H1 (cell line): ENCODE data around the gene SLC15A1. TPM values are rescaled to one million over a fixed set of nuclear protein-coding genes. Genes with fewer than 3 reads are reported as not detected.

Experiments used
- CTCF ChIA-PET: fragments of 300-600 bp; sonication (Branson Sonifier 250); formaldehyde crosslinking; loops from one replicate; lab custom pipeline; 2021; ENCODE audit not compliant: partially characterized antibody; lab: Charles Lee
- POLR2A ChIA-PET: fragments of 300-600 bp; sonication (Branson Sonifier 250); formaldehyde crosslinking; loops from one replicate; lab custom pipeline; 2021; ENCODE audit warnings: inconsistent platforms; ENCODE audit not compliant: partially characterized antibody; lab: Charles Lee
- DNase-seq, 2 experiments: peaks; one replicate each; pipeline versions ENCODE4 v3.0.0 to v3.0.0-alpha.2; 2010 to 2022; ENCODE audit warnings: low spot score in 2 of 2, low read depth in 1 of 2, mixed read lengths in 1 of 2
- FAIRE-seq: peaks from 2 replicates; lab custom pipeline; 2011; peaks lifted over from hg19 to GRCh38; lab: Jason Lieb, UNC
- H2AFZ ChIP-seq: 2 replicates; pipeline ENCODE4 v1.8.1; 2012; ENCODE audit warnings: low read length, inconsistent platforms
- H2AK5ac ChIP-seq: 2 replicates; pipeline ENCODE4 v1.6.1; 2013; ENCODE audit warnings: low read depth, low read length
- H2BK120ac ChIP-seq: replicated peaks from 2 replicates; pipeline ENCODE3; 2013; ENCODE audit warnings: low read depth, low read length, inconsistent platforms
- H2BK12ac ChIP-seq: 2 replicates; pipeline ENCODE4 v1.6.1; 2013; ENCODE audit warnings: low read depth, low read length
- H2BK15ac ChIP-seq: 2 replicates; pipeline ENCODE4 v1.6.1; 2013; ENCODE audit warnings: low read length
- H2BK20ac ChIP-seq: 2 replicates; pipeline ENCODE4 v1.6.1; 2013; ENCODE audit warnings: low read length
- H2BK5ac ChIP-seq: 2 replicates; pipeline ENCODE4 v1.6.1; 2013; ENCODE audit warnings: low read depth, low read length
- H3K14ac ChIP-seq: 2 replicates; pipeline ENCODE4 v1.6.1; 2013; ENCODE audit warnings: inconsistent platforms; ENCODE audit not compliant: insufficient read length
- H3K18ac ChIP-seq: 2 replicates; pipeline ENCODE4 v1.6.1; 2013; ENCODE audit warnings: low read length; ENCODE audit errors: extremely low read depth
- H3K23ac ChIP-seq: 2 replicates; pipeline ENCODE4 v1.6.1; 2013; ENCODE audit warnings: inconsistent platforms; ENCODE audit not compliant: insufficient read length
- H3K23me2 ChIP-seq: 2 replicates; pipeline ENCODE4 v1.6.1; 2013; ENCODE audit warnings: low read depth, low read length
- H3K27ac ChIP-seq: 2 replicates; pipeline ENCODE4 v1.6.1; 2011; ENCODE audit warnings: low read depth, low read length, inconsistent platforms
- H3K27me3 ChIP-seq, 4 experiments: replicated peaks in 1 of 4; 1 replicate in 1 of 4; 2 replicates in 3 of 4; pipeline versions ENCODE4 v1.6.1 to v1.8.1; 2011 to 2013; ENCODE audit warnings: low read length in 3 of 4, mild to moderate bottlenecking in 3 of 4, inconsistent platforms in 2 of 4, mixed read lengths in 2 of 4, moderate library complexity in 1 of 4; ENCODE audit not compliant: control insufficient read depth in 3 of 4, insufficient read depth in 3 of 4; ENCODE audit errors: extremely low read depth in 1 of 4
- H3K36me3 ChIP-seq, 4 experiments: 2 replicates each; pipeline versions ENCODE4 v1.6.1 to v1.8.1; 2011 to 2013; ENCODE audit warnings: mild to moderate bottlenecking in 4 of 4, low read length in 3 of 4, moderate library complexity in 2 of 4, control low read depth in 1 of 4, inconsistent platforms in 1 of 4; ENCODE audit not compliant: insufficient read depth in 4 of 4, control insufficient read depth in 2 of 4
- H3K4ac ChIP-seq: replicated peaks from 2 replicates; pipeline ENCODE3; 2013; ENCODE audit warnings: low read length, low read depth, mixed read lengths, inconsistent platforms; ENCODE audit not compliant: insufficient read length
- H3K4me1 ChIP-seq, 4 experiments: replicated peaks in 1 of 4; 1 replicate in 1 of 4; 2 replicates in 3 of 4; pipeline versions ENCODE4 v1.6.1 to v1.8.1; 2011 to 2013; ENCODE audit warnings: low read length in 3 of 4, inconsistent platforms in 2 of 4, mixed read lengths in 1 of 4; ENCODE audit not compliant: insufficient read depth in 4 of 4, control insufficient read depth in 3 of 4
- H3K4me2 ChIP-seq, 2 experiments: 2 replicates each; pipeline versions ENCODE4 v1.6.1 to v1.8.1; 2011 to 2013; ENCODE audit warnings: low read depth in 2 of 2, low read length in 2 of 2, control low read depth in 1 of 2, inconsistent platforms in 1 of 2, mild to moderate bottlenecking in 1 of 2; ENCODE audit not compliant: insufficient read depth in 1 of 2
- H3K4me3 ChIP-seq, 4 experiments: fragments of 200-600, 300-600 bp in 1 of 4; sonication (generic), shearing (Covaris generic), sonication (Bioruptor Twin) in 1 of 4; 2 replicates each; pipeline versions ENCODE4 v1.5.1 to v1.8.1; 2011 to 2016; ENCODE audit warnings: low read length in 4 of 4, low read depth in 3 of 4, control low read depth in 2 of 4, inconsistent platforms in 2 of 4, mild to moderate bottlenecking in 2 of 4, mixed read lengths in 1 of 4, moderate library complexity in 1 of 4; ENCODE audit not compliant: insufficient read depth in 2 of 4; ENCODE audit errors: extremely low read depth in 1 of 4
- H3K56ac ChIP-seq: replicated peaks from 2 replicates; pipeline ENCODE3; 2013; ENCODE audit warnings: low read depth, mild to moderate bottlenecking, mixed read lengths, low read length, inconsistent platforms; ENCODE audit not compliant: insufficient read length
- H3K79me1 ChIP-seq: 2 replicates; pipeline ENCODE4 v1.6.1; 2013; ENCODE audit warnings: low read depth, low read length, control low read depth
- H3K79me2 ChIP-seq, 2 experiments: 2 replicates each; pipeline versions ENCODE4 v1.6.1 to v1.8.1; 2012 to 2013; ENCODE audit warnings: low read length in 2 of 2, mild to moderate bottlenecking in 2 of 2, inconsistent platforms in 1 of 2; ENCODE audit not compliant: insufficient read depth in 2 of 2, control insufficient read depth in 1 of 2
- H3K9ac ChIP-seq, 4 experiments: replicated peaks in 1 of 4; 1 replicate in 1 of 4; 2 replicates in 3 of 4; pipeline versions ENCODE4 v1.6.1 to v1.8.1; 2011 to 2013; ENCODE audit warnings: low read depth in 3 of 4, low read length in 3 of 4, control low read depth in 2 of 4, mild to moderate bottlenecking in 2 of 4, moderate library complexity in 2 of 4, inconsistent platforms in 1 of 4; ENCODE audit errors: extremely low read depth in 1 of 4
- H3K9me3 ChIP-seq, 2 experiments: 2 replicates each; pipeline versions ENCODE4 v1.6.1 to v1.8.1; 2012 to 2013; ENCODE audit warnings: mild to moderate bottlenecking in 2 of 2, moderate library complexity in 2 of 2, control low read depth in 1 of 2, inconsistent platforms in 1 of 2, low read depth in 1 of 2, low read length in 1 of 2, mixed read lengths in 1 of 2; ENCODE audit not compliant: insufficient read depth in 2 of 2
- H4K20me1 ChIP-seq, 2 experiments: replicated peaks in 1 of 2; 2 replicates each; pipeline versions ENCODE3 to v1.8.1; 2011 to 2013; ENCODE audit warnings: inconsistent platforms in 2 of 2, low read length in 2 of 2, mild to moderate bottlenecking in 1 of 2; ENCODE audit not compliant: insufficient read depth in 2 of 2, control insufficient read depth in 1 of 2
- H4K5ac ChIP-seq: 2 replicates; pipeline ENCODE4 v1.6.1; 2013; ENCODE audit warnings: low read length, low read depth, mixed read lengths, inconsistent platforms; ENCODE audit not compliant: insufficient read length
- H4K8ac ChIP-seq: 2 replicates; pipeline ENCODE4 v1.8.0; 2013; ENCODE audit warnings: mild to moderate bottlenecking, moderate library complexity, low read length, inconsistent platforms; ENCODE audit not compliant: insufficient read depth; ENCODE audit errors: extremely low read depth
- H4K91ac ChIP-seq: replicated peaks from 2 replicates; pipeline ENCODE3; 2013; ENCODE audit warnings: low read length, mixed read lengths, inconsistent platforms; ENCODE audit not compliant: insufficient read length
- ASH2L ChIP-seq: fragments of 200-600, 300-600 bp; sonication (generic); IDR thresholded peaks from one replicate; pipeline ENCODE4 v1.7.1; 2017; ENCODE audit warnings: low read length
- BCL11A ChIP-seq, 2 experiments: IDR thresholded peaks; one replicate each; pipeline ENCODE4 v1.6.1; 2011; ENCODE audit warnings: low read depth in 2 of 2, low read length in 2 of 2, mild to moderate bottlenecking in 2 of 2
- CBX5 ChIP-seq: fragments of 300-800, 300-1000 bp; sonication (generic); IDR thresholded peaks from 2 replicates; pipeline ENCODE4 v1.7.1; 2016; ENCODE audit warnings: antibody characterized with exemption, low read length, low read depth
- E2F6 ChIP-seq: IDR thresholded peaks from 2 replicates; pipeline ENCODE4 v1.6.1; 2012; ENCODE audit warnings: inconsistent platforms
- EP300 ChIP-seq, 2 experiments: IDR thresholded peaks; 1 replicate in 1 of 2; 2 replicates in 1 of 2; pipeline ENCODE4 v1.6.1; 2011 to 2012; ENCODE audit warnings: low read depth in 2 of 2, low read length in 2 of 2, mild to moderate bottlenecking in 2 of 2, borderline replicate concordance in 1 of 2, inconsistent platforms in 1 of 2, moderate library complexity in 1 of 2
- FOSL1 ChIP-seq: IDR thresholded peaks from 2 replicates; pipeline ENCODE4 v1.6.1; 2011; ENCODE audit warnings: mild to moderate bottlenecking, low read depth, low read length, moderate library complexity; ENCODE audit not compliant: insufficient read depth
- JUND ChIP-seq: IDR thresholded peaks from 2 replicates; pipeline ENCODE4 v1.6.1; 2011; ENCODE audit warnings: mild to moderate bottlenecking, improper control_type of control experiment, low read length
- POLR2A ChIP-seq, 2 experiments: IDR thresholded peaks; 1 replicate in 1 of 2; 2 replicates in 1 of 2; pipeline ENCODE4 v1.6.1; 2011; ENCODE audit warnings: low read depth in 2 of 2, low read length in 2 of 2, mild to moderate bottlenecking in 2 of 2; ENCODE audit errors: control extremely low read depth in 1 of 2
- RFX5 ChIP-seq: IDR thresholded peaks from 2 replicates; pipeline ENCODE4 v1.6.1; 2011; ENCODE audit warnings: low read depth, low read length, improper control_type of control experiment, borderline replicate concordance
- TAF7 ChIP-seq: optimal IDR thresholded peaks from 2 replicates; pipeline ENCODE3; 2011; ENCODE audit warnings: low read depth, mild to moderate bottlenecking, inconsistent platforms, low read length, moderate library complexity, borderline replicate concordance
- TBP ChIP-seq: IDR thresholded peaks from 2 replicates; pipeline ENCODE4 v1.6.1; 2011; ENCODE audit warnings: low read depth, low read length, improper control_type of control experiment
- USF2 ChIP-seq: IDR thresholded peaks from 2 replicates; pipeline ENCODE4 v1.6.1; 2011; ENCODE audit warnings: low read length, improper control_type of control experiment
- WGBS, 2 experiments: shearing (Covaris generic) in 1 of 2; methylation state at CpG; one replicate each; pipeline versions ENCODE4 v1.1.6 to v1.1.7; 2013 to 2015; ENCODE audit warnings: low lambda C conversion rate in 2 of 2, mixed read lengths in 2 of 2, inconsistent platforms in 1 of 2, low coverage in 1 of 2, missing lambda C conversion rate in 1 of 2; ENCODE audit not compliant: insufficient replicate concordance in 2 of 2, insufficient coverage in 1 of 2, insufficient read length in 1 of 2; ENCODE audit errors: extremely low coverage in 1 of 2, missing lambda C conversion rate in 1 of 2; 5-methylcytosine and 5-hydroxymethylcytosine counted together
- polyA plus RNA-seq, 7 experiments: library from polyadenylated mRNA; depleted of rRNA in 3 of 7; stranded (reverse) in 5 of 7; unstranded in 2 of 7; fragments of >200 nt in 5 of 7; fragments of 200-250 nt in 2 of 7; gene quantifications; 1 replicate in 5 of 7; 2 replicates in 1 of 7; 4 replicates in 1 of 7; pipeline versions ENCODE4 v1.2.1 to v1.2.3, GENCODE V29; 2011 to 2013; ENCODE audit warnings: missing spikeins in 2 of 7, mixed read lengths in 2 of 7
- total RNA-seq: library from RNA; stranded (reverse); fragmentation: NEBNext Ultra II Directional; extraction: Animal tissue kit (Norgen Biotek cat#: 25700); gene quantifications from 2 replicates; pipeline ENCODE4 v1.2.1, GENCODE V29; 2021

SLC15A1 gene
- total and polyA plus RNA-seq, 2 of the 8 experiments (the other 6 are each of a cell fraction or from before 2014, with no cell fraction given), result 1.3 to 2.4 TPM

DNA sequence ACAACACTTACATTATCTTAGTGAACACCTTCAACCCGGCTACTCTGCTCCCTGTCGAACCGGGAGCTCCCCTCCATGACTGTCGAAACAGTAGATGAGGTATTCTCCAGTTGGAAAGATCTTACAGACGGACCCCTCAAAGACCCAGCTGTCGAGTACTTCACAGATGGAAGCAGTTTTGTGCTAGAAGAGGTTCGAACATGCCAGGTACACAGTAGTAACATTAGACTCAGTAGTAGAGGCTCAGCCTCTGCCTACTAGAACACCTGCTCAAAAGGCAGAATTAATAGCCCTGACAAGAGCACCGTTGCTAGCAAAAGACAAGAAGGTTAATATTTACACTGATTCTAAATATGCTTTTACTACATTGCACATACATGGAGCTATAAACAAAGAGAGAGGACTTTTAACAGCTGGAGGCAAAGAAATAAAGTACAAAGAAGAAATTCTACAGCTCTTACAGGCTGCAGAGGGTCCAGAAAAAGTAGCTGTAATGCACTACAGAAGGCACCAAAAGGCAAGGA, 13.6 kb upstream of the SLC15A1 start:
- Histone ChIP-seq H3K18ac (no peak overlapping the region), H3K4me1 (peaks cover 0 to 4% (median 1%) of the 10 kb centered on the region in 4 experiments; a peak in 2 of 7 replicates), H3K27me3 (peaks cover 0 to 2% (median 0%) of the 10 kb centered on the region in 4 experiments; a peak in 1 of 7 replicates), H2BK12ac (no peak overlapping the region), H2BK5ac (no peak overlapping the region), H2BK20ac (no peak overlapping the region), H3K23ac (no peak overlapping the region), H3K23me2 (no peaks in the 10 kb centered on the region), H3K14ac (no peak overlapping the region), H3K4me2 (no peak overlapping the region), H3K79me2 (no peaks in the 10 kb centered on the region), H3K4me3 (no peak overlapping the region), H4K8ac (no peak overlapping the region), H4K91ac (no peak overlapping the region), H3K9me3 (no peaks in the 10 kb centered on the region), H2AFZ (no peak overlapping the region), H3K9ac (no peak overlapping the region), H3K27ac (no peak overlapping the region), H2BK15ac (no peak overlapping the region), H4K5ac (no peak overlapping the region), H3K79me1 (no peaks in the 10 kb centered on the region), H3K56ac (no peak overlapping the region), H3K36me3 (no peaks in the 10 kb centered on the region), H3K4ac (no peak overlapping the region), H2BK120ac (no peak overlapping the region), H4K20me1 (no peaks in the 10 kb centered on the region), H2AK5ac (no peak overlapping the region)
- no peak for DNase-seq
- FAIRE-seq, result no peak
- 93% methylated on average over 8 of the region's 8 CpGs; no CpG with 5 or more reads in 1 of the 2 experiments for WGBS, 2 experiments
- ChIA-PET POLR2A (interaction anchor here (1.4 kb wide), 1 partner anchor 19 kb away, joined by 3 read pairs; no protein-coding TSS in a partner anchor), CTCF (interaction anchor here (0.6 to 3.4 kb wide), 9 partner anchors 10 to 366 kb away, joined by 3 to 10 read pairs (median 3); no protein-coding TSS in a partner anchor)
- TF ChIP-seq ASH2L, result no peak
- TF ChIP-seq USF2, result no peak
- TF ChIP-seq EP300 (IDR thresholded peaks at IDR 0.05; ENCODE audit: borderline replicate concordance in 1 of 2, low read depth in 2 of 2, low read length in 2 of 2), result no peak
- TF ChIP-seq RFX5, result no peak
- no peak for TF ChIP-seq BCL11A (IDR thresholded peaks at IDR 0.05; ENCODE audit: low read depth in 2 of 2, low read length in 2 of 2)
- no peak for TF ChIP-seq FOSL1
- TF ChIP-seq CBX5, result no peak
- no peak for TF ChIP-seq POLR2A (IDR thresholded peaks at IDR 0.05; ENCODE audit: control extremely low read depth in 1 of 2, low read depth in 2 of 2, low read length in 2 of 2)
- TF ChIP-seq TAF7, result no peak
- no peak for TF ChIP-seq E2F6
- TF ChIP-seq JUND, result no peak
- no peak for TF ChIP-seq TBP
